Measurements from ENCODE around the gene NQO2.

NQO2 gene

GRCh38 chr6:2999618-3000557, at the start of gene NQO2:
NQO2 (plus strand) TSS chr6:2999894; CDS start chr6:3006553, 6,659 bp downstream.
- FAIRE-seq (no peak), DNase-seq (ENCODE audit: low spot score) (peak; percentile 97)

DNA sequence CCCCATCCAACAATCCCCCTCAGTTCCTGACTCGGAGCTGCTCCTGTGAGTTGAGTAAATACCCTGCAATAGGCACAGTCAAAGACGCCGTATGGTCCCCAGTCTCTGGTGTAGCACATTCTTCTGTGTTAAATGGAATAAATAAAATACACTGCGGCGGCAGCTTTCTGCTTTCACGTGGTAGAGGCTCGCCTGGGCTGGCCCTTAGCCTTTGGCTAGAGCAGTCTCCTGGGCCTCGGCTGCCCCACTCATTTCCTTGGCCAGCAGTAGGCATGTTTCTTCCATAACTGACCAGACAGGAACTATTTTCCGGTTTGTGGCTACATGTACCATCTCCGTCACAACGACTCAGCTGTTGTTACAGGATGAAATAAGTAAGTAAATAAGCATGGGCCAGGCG, 49.0 kb upstream of the NQO2 start:
- FAIRE-seq, result no peak

GRCh38 chr6:2951728-2952127, 48.0 kb upstream of the NQO2 start:
- no peak for FAIRE-seq
- no peak for DNase-seq (ENCODE audit: low spot score)

More for the DNA sequence above, 49.0 kb upstream of the NQO2 start:
- DNase-seq (ENCODE audit: low spot score), result no peak

DNA sequence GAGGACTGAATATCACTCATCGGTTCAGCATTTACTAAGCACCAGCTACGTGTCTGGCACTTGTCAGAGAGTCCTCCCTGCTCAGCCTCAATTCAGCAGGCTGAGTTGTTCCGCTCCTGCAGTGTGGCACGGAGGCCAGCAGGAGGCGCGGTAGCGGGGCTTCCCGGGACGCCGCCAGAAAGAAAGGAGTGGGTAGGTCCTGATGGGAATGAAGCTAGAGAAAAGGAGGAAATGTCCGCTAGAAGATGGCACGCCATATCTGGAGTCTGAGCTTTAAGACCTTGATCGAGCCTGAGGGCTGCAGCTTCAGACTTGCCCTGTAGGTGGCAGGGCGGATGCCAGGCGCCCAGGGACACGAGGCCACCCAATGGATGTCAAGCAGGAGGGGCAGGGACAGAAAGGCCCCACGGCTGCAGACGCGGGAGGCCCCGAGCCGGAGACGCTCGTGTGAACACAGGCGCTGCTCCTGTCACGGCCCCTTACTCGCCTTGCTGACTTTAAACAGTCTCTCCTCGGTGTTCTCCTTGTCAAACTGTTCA, 47.1 kb upstream of the NQO2 start:
- DNase-seq (ENCODE audit: low spot score) (peak; percentile 75), FAIRE-seq (no peak)

DNA sequence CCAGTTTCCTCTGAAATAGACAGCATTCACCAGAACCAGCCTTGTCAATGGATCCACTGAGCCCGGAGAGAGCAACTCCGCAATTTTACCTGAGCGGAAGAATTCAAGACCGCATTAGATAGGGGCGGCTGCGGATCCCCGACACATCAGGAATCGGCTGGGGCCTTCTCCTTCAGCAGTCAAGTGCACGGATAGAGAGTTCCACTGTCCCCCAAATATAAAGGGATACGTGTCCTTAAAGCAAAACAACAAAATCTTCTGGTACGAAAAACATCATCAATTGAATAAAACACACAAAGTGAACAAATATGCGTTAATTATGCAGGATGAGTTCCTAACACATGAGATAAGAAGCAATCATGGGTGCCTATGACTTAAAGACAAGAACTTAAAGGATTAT, 46.6 kb upstream of the NQO2 start:
- DNase-seq (ENCODE audit: low spot score), result no peak
- FAIRE-seq, result no peak

- FAIRE-seq (no peak), DNase-seq (ENCODE audit: low spot score) (no peak)
Measured at GRCh38 chr6:2956930-2957685, 42.6 kb upstream of the NQO2 start.

- DNase-seq (ENCODE audit: low spot score), result no peak
- FAIRE-seq, result no peak
Measured at GRCh38 chr6:2957696-2958330, 41.9 kb upstream of the NQO2 start.

DNA sequence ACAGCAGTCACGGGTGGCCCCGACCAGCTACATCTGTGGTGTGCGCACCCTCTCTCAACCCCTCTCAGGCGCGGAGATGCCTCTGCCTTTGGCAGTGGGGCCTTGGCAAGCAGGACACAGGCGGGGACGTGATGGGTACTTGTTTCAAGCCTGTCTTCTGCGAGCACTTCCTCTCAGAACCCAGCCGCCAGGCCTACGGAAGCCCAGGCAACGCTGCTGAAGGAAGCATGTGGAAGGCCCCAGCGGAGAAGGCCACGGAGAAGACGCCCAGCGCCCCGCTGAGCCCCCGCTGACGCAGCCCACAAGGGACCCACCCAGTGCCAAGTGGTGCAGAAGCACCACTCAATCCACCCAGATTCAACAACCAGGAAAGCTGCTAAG, 41.4 kb upstream of the NQO2 start:
- DNase-seq (ENCODE audit: low spot score) (no peak), FAIRE-seq (no peak)

GRCh38 chr6:2958776-2959175, 40.9 kb upstream of the NQO2 start:
- no peak for DNase-seq (ENCODE audit: low spot score)
- no peak for FAIRE-seq

GRCh38 chr6:2959909-2960719, 39.6 kb upstream of the NQO2 start:
- DNase-seq (ENCODE audit: low spot score), result peak; percentile 28

GRCh38 chr6:2960935-2961334, 38.8 kb upstream of the NQO2 start:
- DNase-seq (ENCODE audit: low spot score) (no peak), FAIRE-seq (no peak)

More at GRCh38 chr6:2959909-2960719, 39.6 kb upstream of the NQO2 start:
- no peak for FAIRE-seq

DNA sequence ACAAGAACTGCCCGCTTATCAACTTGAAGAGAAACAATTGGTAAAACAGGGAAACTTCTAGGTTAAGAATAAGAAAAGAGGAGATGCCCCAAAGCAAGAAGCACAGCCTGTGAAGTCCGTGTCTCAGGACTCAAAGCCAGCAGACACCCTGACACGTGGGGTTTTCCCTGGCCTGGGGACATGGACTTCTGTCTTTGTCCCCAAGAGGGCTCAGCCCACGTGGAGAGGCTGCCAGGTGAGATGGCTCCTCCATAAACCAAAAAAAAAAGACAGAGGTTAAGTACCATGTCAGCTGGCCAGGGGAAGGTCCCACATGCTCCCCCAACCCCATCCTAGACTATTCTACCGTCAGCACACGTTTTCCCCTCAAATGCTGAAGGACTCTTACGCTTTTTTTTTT, 38.2 kb upstream of the NQO2 start:
- DNase-seq (ENCODE audit: low spot score), result no peak
- FAIRE-seq, result no peak

- FAIRE-seq (no peak), DNase-seq (ENCODE audit: low spot score) (no peak)
Measured at GRCh38 chr6:2962004-2962403, 37.7 kb upstream of the NQO2 start.

- FAIRE-seq, result no peak
- no peak for DNase-seq (ENCODE audit: low spot score)
Measured at GRCh38 chr6:2962636-2963035, 37.1 kb upstream of the NQO2 start.

GRCh38 chr6:2963756-2964155, 35.9 kb upstream of the NQO2 start:
- FAIRE-seq, result no peak
- no peak for DNase-seq (ENCODE audit: low spot score)

GRCh38 chr6:2964793-2965505, 34.7 kb upstream of the NQO2 start:
- FAIRE-seq (no peak), DNase-seq (ENCODE audit: low spot score) (no peak)

GRCh38 chr6:2966347-2966746, 33.3 kb upstream of the NQO2 start:
- DNase-seq (ENCODE audit: low spot score), result no peak
- no peak for FAIRE-seq

DNA sequence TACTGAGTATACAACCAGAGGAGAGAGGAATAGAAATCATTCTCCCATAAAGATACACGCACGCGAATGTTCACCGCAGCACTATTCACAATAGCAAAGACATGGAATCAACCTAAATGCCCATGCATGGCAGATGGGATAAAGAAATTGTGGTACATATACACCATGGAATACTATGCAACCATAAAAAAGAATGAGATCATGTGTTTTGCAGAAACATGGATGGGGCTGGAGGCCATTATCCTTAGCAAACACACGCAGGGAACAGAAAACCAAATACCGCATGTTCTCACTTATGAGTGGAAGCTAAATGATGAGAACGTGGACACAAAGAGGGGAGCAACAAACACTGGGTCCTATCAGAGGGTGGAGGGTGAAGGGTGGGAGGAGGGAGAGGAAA, 31.8 kb upstream of the NQO2 start:
- DNase-seq (ENCODE audit: low spot score), result no peak
- FAIRE-seq, result no peak

DNA sequence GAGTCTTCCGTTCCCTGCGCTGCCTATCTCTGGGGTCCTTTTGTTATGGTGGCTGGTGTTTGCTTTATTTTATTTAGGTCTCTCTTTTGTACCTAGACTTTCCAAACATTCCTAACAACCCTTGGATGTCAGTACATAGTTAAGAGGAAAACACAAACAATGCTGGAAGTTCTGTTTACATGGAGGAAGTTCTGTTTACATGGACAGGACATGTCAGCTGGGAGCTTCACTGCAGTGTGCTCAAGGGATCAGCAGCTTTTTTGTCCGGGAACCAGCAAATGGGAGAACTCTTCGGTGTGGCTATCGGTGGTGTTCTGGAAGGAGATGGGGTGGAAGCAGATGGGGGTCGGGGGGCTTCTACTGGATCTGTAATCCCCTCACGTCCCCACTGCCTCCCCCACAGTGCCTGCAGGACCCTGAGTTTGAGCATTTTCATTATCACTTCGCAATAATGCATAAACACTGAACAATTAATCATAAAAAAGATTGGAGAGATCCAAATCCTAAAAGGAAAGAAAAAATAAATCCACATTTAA, 31.0 kb upstream of the NQO2 start:
- DNase-seq (ENCODE audit: low spot score), result no peak
- FAIRE-seq, result no peak

- DNase-seq (ENCODE audit: low spot score) (no peak), FAIRE-seq (no peak)
Measured at GRCh38 chr6:2969549-2969948, 30.1 kb upstream of the NQO2 start.

Data from urothelium cell line (cell line).